ENCODE data around the gene MED29.

- TF ChIP-seq EZH2phosphoT487 (IDR thresholded peaks at IDR 0.05; ENCODE audit: borderline replicate concordance, low read depth, low read length) (no peak), CTCF (conservative IDR thresholded peaks at IDR 0.05; ENCODE audit: low read length) (0 out of 2 replicates have a peak, but pooled peaks have one; percentile 22)
Measured at GRCh38 chr19:39415111-39416046, 24.2 kb downstream of the MED29 start.
